ENCODE measurements around the gene KCNQ1. TPM values are rescaled to one million over a fixed set of nuclear protein-coding genes. Genes with fewer than 3 reads are reported as not detected.

The KCNQ1 gene
- total and polyA plus RNA-seq, 9 of the 15 experiments (the other 6 are each of a cell fraction or from before 2014, with no cell fraction given) = 0.44 TPM; not detected in 8

DNA sequence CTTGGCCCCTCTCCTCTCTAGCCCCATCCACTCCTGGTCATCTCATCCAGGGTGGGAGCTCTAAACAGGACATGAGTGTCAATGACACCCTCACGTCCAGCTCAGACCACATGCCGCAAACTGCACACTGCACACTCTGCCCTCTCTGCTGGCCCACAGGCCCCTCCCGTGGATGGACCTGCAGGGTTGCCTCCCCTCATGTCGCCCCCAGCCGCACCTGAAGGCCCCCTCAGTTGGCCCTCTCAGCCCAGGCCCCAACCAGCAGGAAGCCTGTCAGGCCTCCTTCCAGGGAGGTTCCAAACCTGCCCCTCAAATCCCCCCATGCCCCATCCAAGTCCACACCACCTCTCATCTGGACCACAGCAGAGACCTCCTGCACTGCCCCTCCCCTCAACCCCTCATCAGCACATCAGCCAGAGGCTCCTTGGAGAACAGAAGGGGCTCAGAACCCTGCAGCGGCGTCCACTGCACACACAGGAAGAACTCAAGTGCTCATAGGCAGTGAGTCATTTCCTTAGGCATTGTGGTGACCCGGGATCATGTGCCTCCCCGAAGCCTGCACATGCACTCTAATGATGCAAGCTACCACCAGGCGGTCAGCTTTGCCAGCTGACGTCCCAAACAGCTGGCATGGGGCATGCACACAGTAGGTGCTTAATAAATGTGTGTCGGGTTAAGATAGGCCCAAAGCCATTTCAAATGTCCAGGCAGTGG lies 453.7 kb downstream of the KCNQ1 start (continued):
- TF ChIP-seq, protein P1, sequence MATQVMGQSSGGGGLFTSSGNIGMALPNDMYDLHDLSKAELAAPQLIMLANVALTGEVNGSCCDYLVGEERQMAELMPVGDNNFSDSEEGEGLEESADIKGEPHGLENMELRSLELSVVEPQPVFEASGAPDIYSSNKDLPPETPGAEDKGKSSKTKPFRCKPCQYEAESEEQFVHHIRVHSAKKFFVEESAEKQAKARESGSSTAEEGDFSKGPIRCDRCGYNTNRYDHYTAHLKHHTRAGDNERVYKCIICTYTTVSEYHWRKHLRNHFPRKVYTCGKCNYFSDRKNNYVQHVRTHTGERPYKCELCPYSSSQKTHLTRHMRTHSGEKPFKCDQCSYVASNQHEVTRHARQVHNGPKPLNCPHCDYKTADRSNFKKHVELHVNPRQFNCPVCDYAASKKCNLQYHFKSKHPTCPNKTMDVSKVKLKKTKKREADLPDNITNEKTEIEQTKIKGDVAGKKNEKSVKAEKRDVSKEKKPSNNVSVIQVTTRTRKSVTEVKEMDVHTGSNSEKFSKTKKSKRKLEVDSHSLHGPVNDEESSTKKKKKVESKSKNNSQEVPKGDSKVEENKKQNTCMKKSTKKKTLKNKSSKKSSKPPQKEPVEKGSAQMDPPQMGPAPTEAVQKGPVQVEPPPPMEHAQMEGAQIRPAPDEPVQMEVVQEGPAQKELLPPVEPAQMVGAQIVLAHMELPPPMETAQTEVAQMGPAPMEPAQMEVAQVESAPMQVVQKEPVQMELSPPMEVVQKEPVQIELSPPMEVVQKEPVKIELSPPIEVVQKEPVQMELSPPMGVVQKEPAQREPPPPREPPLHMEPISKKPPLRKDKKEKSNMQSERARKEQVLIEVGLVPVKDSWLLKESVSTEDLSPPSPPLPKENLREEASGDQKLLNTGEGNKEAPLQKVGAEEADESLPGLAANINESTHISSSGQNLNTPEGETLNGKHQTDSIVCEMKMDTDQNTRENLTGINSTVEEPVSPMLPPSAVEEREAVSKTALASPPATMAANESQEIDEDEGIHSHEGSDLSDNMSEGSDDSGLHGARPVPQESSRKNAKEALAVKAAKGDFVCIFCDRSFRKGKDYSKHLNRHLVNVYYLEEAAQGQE (IDR thresholded peaks at IDR 0.05; ENCODE audit: borderline replicate concordance) = no peak
- TF ChIP-seq, protein P1 (CRISPR knock-in tag; IDR thresholded peaks at IDR 0.05; ENCODE audit: low read depth) = no peak

Small RNA genes within 50 kb of the gene (small RNA-seq; reads per million reads assigned to genes)
- gene AC013791.1 (not detected), gene COX6CP18 (not detected), gene RF01947 (not detected), gene RF01948 (not detected), gene RF01950 (not detected)

Other genes starting within 250 kb of the KCNQ1 start
- gene ASCL2, start 174.4 kb upstream of the KCNQ1 start, total RNA-seq (2014; rRNA removed) = 1.4 and 1.7 TPM in 2 replicates
- gene ASCL2, start 174.4 kb upstream of the KCNQ1 start, total RNA-seq (2014; rRNA removed; fragmentation: Illumina TruSeq; extraction: Trizol) = 0.11 TPM in 1 of 2 replicates, not detected in the other
- 0.36 and 0.53 TPM in 2 replicates for gene ASCL2, start 174.4 kb upstream of the KCNQ1 start, total RNA-seq (2015; rRNA removed; fragmentation: Illumina TruSeq; extraction: Trizol)
- 1.1 and 1.2 TPM in 2 replicates for gene ASCL2, start 174.4 kb upstream of the KCNQ1 start, total RNA-seq (2021)
- 0.07 and 0.15 TPM in 2 replicates for gene ASCL2, start 174.4 kb upstream of the KCNQ1 start, polyA plus RNA-seq (2011; rRNA removed)
- 0.12 and 0.26 TPM in 2 replicates for gene ASCL2, start 174.4 kb upstream of the KCNQ1 start, polyA plus RNA-seq (2014; fragmentation: Illumina TruSeq; extraction: Trizol)
- not detected for gene ASCL2, start 174.4 kb upstream of the KCNQ1 start, polyA plus RNA-seq (2014; fragmentation: Nextera tagmentation; extraction: Ambion mirVana)
- 0.76 and 1.4 TPM in 2 replicates for gene ASCL2, start 174.4 kb upstream of the KCNQ1 start, polyA plus RNA-seq (2014; rRNA removed)
- 1.3 and 2.0 TPM in 2 replicates for gene C11orf21, start 143.1 kb upstream of the KCNQ1 start, total RNA-seq (2014; rRNA removed)
- gene C11orf21, start 143.1 kb upstream of the KCNQ1 start, total RNA-seq (2014; rRNA removed; fragmentation: Illumina TruSeq; extraction: Trizol) = 0.64 and 0.65 TPM in 2 replicates
- 2.3 and 2.5 TPM in 2 replicates for gene C11orf21, start 143.1 kb upstream of the KCNQ1 start, total RNA-seq (2015; rRNA removed; fragmentation: Illumina TruSeq; extraction: Trizol)
- gene C11orf21, start 143.1 kb upstream of the KCNQ1 start, total RNA-seq (2021) = 2.1 and 2.6 TPM in 2 replicates
- 1.2 and 2.1 TPM in 2 replicates for gene C11orf21, start 143.1 kb upstream of the KCNQ1 start, polyA plus RNA-seq (2011; rRNA removed)
- 1.0 and 1.3 TPM in 2 replicates for gene C11orf21, start 143.1 kb upstream of the KCNQ1 start, polyA plus RNA-seq (2014; fragmentation: Illumina TruSeq; extraction: Trizol)
- under 1 TPM; 0.10 to 0.15 TPM for gene C11orf21, start 143.1 kb upstream of the KCNQ1 start, polyA plus RNA-seq (2014; fragmentation: Nextera tagmentation; extraction: Ambion mirVana)
- gene C11orf21, start 143.1 kb upstream of the KCNQ1 start, polyA plus RNA-seq (2014; rRNA removed) = 2.0 and 2.1 TPM in 2 replicates
- 3.0 and 3.4 TPM in 2 replicates for gene TSPAN32, start 143.0 kb upstream of the KCNQ1 start, total RNA-seq (2014; rRNA removed)
- gene TSPAN32, start 143.0 kb upstream of the KCNQ1 start, total RNA-seq (2014; rRNA removed; fragmentation: Illumina TruSeq; extraction: Trizol) = 0.86 and 1.4 TPM in 2 replicates
- 2.6 TPM in 2 replicates for gene TSPAN32, start 143.0 kb upstream of the KCNQ1 start, total RNA-seq (2015; rRNA removed; fragmentation: Illumina TruSeq; extraction: Trizol)
- gene TSPAN32, start 143.0 kb upstream of the KCNQ1 start, total RNA-seq (2021) = 4.8 and 5.9 TPM in 2 replicates
- gene TSPAN32, start 143.0 kb upstream of the KCNQ1 start, polyA plus RNA-seq (2011; rRNA removed) = 4.2 and 9.4 TPM in 2 replicates
- gene TSPAN32, start 143.0 kb upstream of the KCNQ1 start, polyA plus RNA-seq (2014; fragmentation: Illumina TruSeq; extraction: Trizol) = 0.79 and 2.8 TPM in 2 replicates
- under 1 TPM; 0.21 to 0.57 TPM for gene TSPAN32, start 143.0 kb upstream of the KCNQ1 start, polyA plus RNA-seq (2014; fragmentation: Nextera tagmentation; extraction: Ambion mirVana)
- 3.3 and 7.3 TPM in 2 replicates for gene TSPAN32, start 143.0 kb upstream of the KCNQ1 start, polyA plus RNA-seq (2014; rRNA removed)
- gene CD81, start 67.7 kb upstream of the KCNQ1 start, total RNA-seq (2014; rRNA removed) = 43.3 and 67.2 TPM in 2 replicates
- gene CD81, start 67.7 kb upstream of the KCNQ1 start, total RNA-seq (2014; rRNA removed; fragmentation: Illumina TruSeq; extraction: Trizol) = 37.4 and 60.2 TPM in 2 replicates
- gene CD81, start 67.7 kb upstream of the KCNQ1 start, total RNA-seq (2015; rRNA removed; fragmentation: Illumina TruSeq; extraction: Trizol) = 61.7 and 64.8 TPM in 2 replicates
- gene CD81, start 67.7 kb upstream of the KCNQ1 start, total RNA-seq (2021) = 181 and 189 TPM in 2 replicates
- gene CD81, start 67.7 kb upstream of the KCNQ1 start, polyA plus RNA-seq (2011; rRNA removed) = 76.9 and 103 TPM in 2 replicates
- 163 and 169 TPM in 2 replicates for gene CD81, start 67.7 kb upstream of the KCNQ1 start, polyA plus RNA-seq (2014; fragmentation: Illumina TruSeq; extraction: Trizol)
- 1 to 10 TPM; 2.4 to 7.0 TPM for gene CD81, start 67.7 kb upstream of the KCNQ1 start, polyA plus RNA-seq (2014; fragmentation: Nextera tagmentation; extraction: Ambion mirVana)
- 105 and 114 TPM in 2 replicates for gene CD81, start 67.7 kb upstream of the KCNQ1 start, polyA plus RNA-seq (2014; rRNA removed)
- gene TSSC4, start 44.3 kb upstream of the KCNQ1 start, total RNA-seq (2014; rRNA removed) = 53.4 and 63.9 TPM in 2 replicates
- gene TSSC4, start 44.3 kb upstream of the KCNQ1 start, total RNA-seq (2014; rRNA removed; fragmentation: Illumina TruSeq; extraction: Trizol) = 3.7 and 4.7 TPM in 2 replicates
- 35.3 and 35.5 TPM in 2 replicates for gene TSSC4, start 44.3 kb upstream of the KCNQ1 start, total RNA-seq (2015; rRNA removed; fragmentation: Illumina TruSeq; extraction: Trizol)
- gene TSSC4, start 44.3 kb upstream of the KCNQ1 start, total RNA-seq (2021) = 49.0 and 54.2 TPM in 2 replicates
- gene TSSC4, start 44.3 kb upstream of the KCNQ1 start, polyA plus RNA-seq (2011; rRNA removed) = 11.0 and 16.2 TPM in 2 replicates
- gene TSSC4, start 44.3 kb upstream of the KCNQ1 start, polyA plus RNA-seq (2014; fragmentation: Illumina TruSeq; extraction: Trizol) = 6.2 and 22.8 TPM in 2 replicates
- gene TSSC4, start 44.3 kb upstream of the KCNQ1 start, polyA plus RNA-seq (2014; fragmentation: Nextera tagmentation; extraction: Ambion mirVana) = 1 to 10 TPM in 1 of 2 experiments, under 1 TPM in 1; 0.41 to 2.8 TPM
- 29.1 and 32.5 TPM in 2 replicates for gene TSSC4, start 44.3 kb upstream of the KCNQ1 start, polyA plus RNA-seq (2014; rRNA removed)
- gene TRPM5, start 494 bp upstream of the KCNQ1 start, total RNA-seq (2014; rRNA removed) = not detected in 2 replicates
- not detected in 2 replicates for gene TRPM5, start 494 bp upstream of the KCNQ1 start, total RNA-seq (2014; rRNA removed; fragmentation: Illumina TruSeq; extraction: Trizol)
- not detected in 2 replicates for gene TRPM5, start 494 bp upstream of the KCNQ1 start, total RNA-seq (2015; rRNA removed; fragmentation: Illumina TruSeq; extraction: Trizol)
- gene TRPM5, start 494 bp upstream of the KCNQ1 start, total RNA-seq (2021) = not detected in 2 replicates
- not detected in 2 replicates for gene TRPM5, start 494 bp upstream of the KCNQ1 start, polyA plus RNA-seq (2011; rRNA removed)
- gene TRPM5, start 494 bp upstream of the KCNQ1 start, polyA plus RNA-seq (2014; fragmentation: Illumina TruSeq; extraction: Trizol) = not detected in 2 replicates
- gene TRPM5, start 494 bp upstream of the KCNQ1 start, polyA plus RNA-seq (2014; fragmentation: Nextera tagmentation; extraction: Ambion mirVana) = not detected
- not detected in 2 replicates for gene TRPM5, start 494 bp upstream of the KCNQ1 start, polyA plus RNA-seq (2014; rRNA removed)